ENCODE data around the gene RNF166. TPM values are rescaled to one million over a fixed set of nuclear protein-coding genes. Genes with fewer than 3 reads are reported as not detected.

The RNF166 gene
- total RNA-seq, 2 experiments from 2014 or later, result 80.7 to 82.4 TPM

DNA sequence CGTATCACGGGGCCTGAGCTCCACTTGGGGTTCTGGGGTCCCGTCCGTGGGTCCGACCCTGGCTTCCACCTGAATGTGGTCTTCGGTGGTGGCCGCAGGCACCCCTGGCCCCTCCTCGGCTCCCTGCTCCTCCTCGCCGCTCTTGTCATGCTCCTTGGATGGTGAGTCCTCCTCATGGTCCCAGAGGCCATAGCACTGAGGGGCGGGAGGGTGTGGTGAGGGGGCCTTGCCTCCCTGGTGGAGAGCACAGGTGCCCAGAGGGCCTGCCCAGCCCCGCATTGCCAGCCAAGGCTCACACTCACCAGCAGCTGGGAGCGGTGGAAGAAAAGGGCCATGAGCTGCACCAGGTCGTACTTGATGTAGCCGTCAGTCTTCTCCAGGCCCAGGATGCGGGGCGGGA lies 15.0 kb upstream of the RNF166 start:
- no peak for ATAC-seq
- H3K4me3 Mint-ChIP-seq, result no peak overlapping the region
- POLR2A ChIA-PET, result interaction anchor here (0.6 kb wide), 1 partner anchor 31 kb away, joined by 3 read pairs; no protein-coding TSS in a partner anchor
- no peak for DNase-seq
- H3K27me3 Mint-ChIP-seq, result no peaks in the 10 kb centered on the region
- intact Hi-C loops (cut with micrococcal nuclease), result no loop called here
- CTCF ChIA-PET, result interaction anchor here (1.2 kb wide), 1 partner anchor 12 kb away, joined by 3 read pairs; no protein-coding TSS in a partner anchor
- TF ChIP-seq, protein P1, sequence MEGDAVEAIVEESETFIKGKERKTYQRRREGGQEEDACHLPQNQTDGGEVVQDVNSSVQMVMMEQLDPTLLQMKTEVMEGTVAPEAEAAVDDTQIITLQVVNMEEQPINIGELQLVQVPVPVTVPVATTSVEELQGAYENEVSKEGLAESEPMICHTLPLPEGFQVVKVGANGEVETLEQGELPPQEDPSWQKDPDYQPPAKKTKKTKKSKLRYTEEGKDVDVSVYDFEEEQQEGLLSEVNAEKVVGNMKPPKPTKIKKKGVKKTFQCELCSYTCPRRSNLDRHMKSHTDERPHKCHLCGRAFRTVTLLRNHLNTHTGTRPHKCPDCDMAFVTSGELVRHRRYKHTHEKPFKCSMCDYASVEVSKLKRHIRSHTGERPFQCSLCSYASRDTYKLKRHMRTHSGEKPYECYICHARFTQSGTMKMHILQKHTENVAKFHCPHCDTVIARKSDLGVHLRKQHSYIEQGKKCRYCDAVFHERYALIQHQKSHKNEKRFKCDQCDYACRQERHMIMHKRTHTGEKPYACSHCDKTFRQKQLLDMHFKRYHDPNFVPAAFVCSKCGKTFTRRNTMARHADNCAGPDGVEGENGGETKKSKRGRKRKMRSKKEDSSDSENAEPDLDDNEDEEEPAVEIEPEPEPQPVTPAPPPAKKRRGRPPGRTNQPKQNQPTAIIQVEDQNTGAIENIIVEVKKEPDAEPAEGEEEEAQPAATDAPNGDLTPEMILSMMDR (IDR thresholded peaks at IDR 0.05), result no peak
- peaks cover 34% of the 10 kb centered on the region for H3K36me3 Mint-ChIP-seq (ENCODE audit: low read depth)
- H3K4me1 Mint-ChIP-seq (ENCODE audit: low read depth), result no peaks in the 10 kb centered on the region
- no peaks in the 10 kb centered on the region for H3K9me3 Mint-ChIP-seq
- H3K27ac Mint-ChIP-seq, result no peak overlapping the region

DNA sequence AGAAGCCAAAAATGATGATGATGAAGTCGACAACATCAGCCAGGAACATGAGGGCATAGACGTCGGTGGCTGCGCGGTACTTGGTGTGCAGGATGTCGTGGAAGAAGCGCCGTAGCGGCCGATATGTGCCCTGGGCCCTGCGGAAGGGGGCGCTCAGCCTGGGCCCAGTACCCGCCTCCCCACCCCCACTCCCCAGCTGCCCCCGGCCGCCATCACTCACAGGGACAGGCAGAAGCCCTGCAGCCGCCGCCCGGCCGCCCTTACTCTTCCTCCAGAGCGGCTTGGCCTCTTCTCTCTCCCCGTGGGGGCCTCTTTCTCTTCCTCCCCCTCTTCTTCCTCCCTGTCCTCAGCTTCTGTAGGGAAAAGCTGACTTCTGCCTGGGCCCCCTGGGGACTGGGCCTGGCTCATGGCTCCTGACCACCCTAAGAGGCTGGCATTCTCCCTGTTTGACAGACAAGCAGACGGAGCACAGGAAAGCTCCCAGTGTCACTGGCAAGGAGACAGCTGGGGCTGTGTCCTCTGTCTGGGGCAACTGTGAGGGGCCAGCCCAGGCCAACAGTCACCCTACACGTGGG lies 14.3 kb upstream of the RNF166 start:
- no peak for ATAC-seq
- intact Hi-C loops (cut with micrococcal nuclease), result no loop called here
- CTCF ChIA-PET, result interaction anchor here (1.2 kb wide), 1 partner anchor 13 kb away, joined by 3 read pairs; no protein-coding TSS in a partner anchor

DNA sequence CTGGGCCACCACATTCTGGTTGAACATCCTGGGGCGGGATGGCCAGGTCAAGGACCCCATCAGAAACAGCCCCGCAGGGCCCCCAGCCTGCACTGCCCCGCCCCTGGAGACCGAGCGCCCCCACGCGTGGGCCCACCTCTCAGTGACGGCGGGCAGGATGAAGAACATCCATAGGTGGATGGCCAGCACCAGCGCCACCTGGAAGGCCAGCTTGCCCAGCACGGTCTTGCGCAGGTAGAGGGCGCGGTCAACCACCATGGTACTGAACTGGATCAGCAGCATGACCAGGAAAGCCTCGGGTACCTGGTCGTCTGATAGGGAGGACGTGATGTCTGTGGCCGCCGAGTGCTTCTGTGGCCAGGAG lies 13.7 kb upstream of the RNF166 start:
- H3K9me3 Mint-ChIP-seq, result no peaks in the 10 kb centered on the region
- intact Hi-C loops (cut with micrococcal nuclease), result no loop called here
- TF ChIP-seq, protein P1 (IDR thresholded peaks at IDR 0.05), result no peak
- no peak overlapping the region for H3K4me3 Mint-ChIP-seq
- H3K27me3 Mint-ChIP-seq, result no peaks in the 10 kb centered on the region
- CTCF ChIA-PET, result no interaction called here
- no peak for ATAC-seq
- POLR2A ChIA-PET, result interaction anchor here (1.0 kb wide), 1 partner anchor 10 kb away, joined by 3 read pairs; no protein-coding TSS in a partner anchor
- H3K4me1 Mint-ChIP-seq (ENCODE audit: low read depth), result no peaks in the 10 kb centered on the region
- peaks cover 34% of the 10 kb centered on the region for H3K36me3 Mint-ChIP-seq (ENCODE audit: low read depth)
- DNase-seq, result no peak
- H3K27ac Mint-ChIP-seq, result no peak overlapping the region

More for the DNA sequence above, 14.3 kb upstream of the RNF166 start:
- H3K27me3 Mint-ChIP-seq, result no peaks in the 10 kb centered on the region
- no peak overlapping the region for H3K27ac Mint-ChIP-seq
- no peaks in the 10 kb centered on the region for H3K9me3 Mint-ChIP-seq
- H3K4me3 Mint-ChIP-seq, result no peak overlapping the region
- TF ChIP-seq, protein P1 (IDR thresholded peaks at IDR 0.05), result no peak
- no peaks in the 10 kb centered on the region for H3K4me1 Mint-ChIP-seq (ENCODE audit: low read depth)
- POLR2A ChIA-PET, result no interaction called here
- DNase-seq, result no peak
- H3K36me3 Mint-ChIP-seq (ENCODE audit: low read depth), result peaks cover 32% of the 10 kb centered on the region

DNA sequence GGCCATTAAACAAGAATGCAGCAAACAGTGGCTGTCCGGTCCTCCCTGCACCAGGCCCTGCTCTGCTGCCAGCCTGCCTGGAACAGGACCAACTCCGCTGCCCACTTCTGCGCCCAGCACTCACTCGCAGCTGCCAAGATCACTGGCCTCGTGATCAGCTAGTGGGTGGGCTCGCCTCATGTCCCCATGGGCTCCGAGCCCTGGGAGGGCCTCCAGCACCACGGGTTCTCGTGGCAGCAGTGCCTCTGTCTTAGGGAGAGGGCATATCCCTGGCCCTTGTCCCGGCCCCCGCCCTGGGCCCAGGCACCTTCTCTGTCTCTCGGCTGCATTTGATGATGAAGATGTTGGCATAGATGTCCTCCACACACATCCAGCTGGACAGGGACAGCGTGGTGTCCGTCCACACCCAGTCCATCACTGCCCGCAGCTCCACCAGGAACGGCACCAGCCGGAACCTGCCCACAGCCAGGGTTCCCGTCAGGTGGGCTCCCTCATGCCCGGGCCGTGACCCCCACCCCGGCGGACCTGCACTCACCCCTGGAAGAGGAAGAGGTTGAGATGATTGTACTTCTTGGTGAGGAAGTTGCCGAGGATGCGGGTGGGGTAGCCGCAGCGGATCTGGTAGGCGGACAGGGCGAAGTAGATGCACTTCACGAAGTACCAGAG lies 13.2 kb upstream of the RNF166 start:
- intact Hi-C loops (cut with micrococcal nuclease), result no loop called here
- Mint-ChIP-seq H3K4me3 (no peak overlapping the region), H3K27ac (no peak overlapping the region), H3K27me3 (no peaks in the 10 kb centered on the region), H3K36me3 (ENCODE audit: low read depth) (peaks cover 32% of the 10 kb centered on the region), H3K4me1 (ENCODE audit: low read depth) (no peaks in the 10 kb centered on the region), H3K9me3 (no peaks in the 10 kb centered on the region)
- no peak for DNase-seq
- no peak for ATAC-seq
- ChIA-PET CTCF (no interaction called here), POLR2A (interaction anchor here (1.0 kb wide), 1 partner anchor 9 kb away, joined by 3 read pairs; no protein-coding TSS in a partner anchor)
- TF ChIP-seq, protein P1 (IDR thresholded peaks at IDR 0.05), result no peak

DNA sequence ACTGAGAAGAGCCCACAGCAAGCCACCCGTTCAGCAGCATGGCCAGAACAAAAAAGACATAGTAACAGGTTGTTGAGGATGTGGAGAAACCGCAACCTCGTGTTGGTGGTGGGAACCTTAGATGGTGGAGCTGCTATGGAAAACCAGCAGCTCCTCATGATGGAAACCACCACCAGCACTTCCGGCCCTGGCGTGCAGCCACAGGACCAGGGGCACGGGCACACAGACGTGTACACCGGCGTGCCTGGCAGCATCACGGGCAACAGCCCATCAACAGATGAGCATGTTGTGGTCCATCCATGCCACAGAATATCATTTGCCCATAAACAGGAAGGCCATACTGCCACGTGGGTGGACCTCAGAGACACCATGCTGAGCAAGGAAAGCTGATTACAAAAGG lies 12.0 kb upstream of the RNF166 start:
- no peak for ATAC-seq
- H3K4me3 Mint-ChIP-seq, result no peak overlapping the region
- ChIA-PET POLR2A (no interaction called here), CTCF (interaction anchor here (0.8 kb wide), 1 partner anchor 19 kb away, joined by 4 read pairs; no protein-coding TSS in a partner anchor)
- no peaks in the 10 kb centered on the region for H3K4me1 Mint-ChIP-seq (ENCODE audit: low read depth)
- no peaks in the 10 kb centered on the region for H3K9me3 Mint-ChIP-seq
- H3K27me3 Mint-ChIP-seq, result no peaks in the 10 kb centered on the region
- TF ChIP-seq, protein P1 (IDR thresholded peaks at IDR 0.05), result no peak
- intact Hi-C loops (cut with micrococcal nuclease), result no loop called here
- H3K27ac Mint-ChIP-seq, result no peak overlapping the region
- no peak for DNase-seq
- H3K36me3 Mint-ChIP-seq (ENCODE audit: low read depth), result peaks cover 31% of the 10 kb centered on the region
